ENCODE measurements around the gene CFAP58.

CFAP58 gene

DNA sequence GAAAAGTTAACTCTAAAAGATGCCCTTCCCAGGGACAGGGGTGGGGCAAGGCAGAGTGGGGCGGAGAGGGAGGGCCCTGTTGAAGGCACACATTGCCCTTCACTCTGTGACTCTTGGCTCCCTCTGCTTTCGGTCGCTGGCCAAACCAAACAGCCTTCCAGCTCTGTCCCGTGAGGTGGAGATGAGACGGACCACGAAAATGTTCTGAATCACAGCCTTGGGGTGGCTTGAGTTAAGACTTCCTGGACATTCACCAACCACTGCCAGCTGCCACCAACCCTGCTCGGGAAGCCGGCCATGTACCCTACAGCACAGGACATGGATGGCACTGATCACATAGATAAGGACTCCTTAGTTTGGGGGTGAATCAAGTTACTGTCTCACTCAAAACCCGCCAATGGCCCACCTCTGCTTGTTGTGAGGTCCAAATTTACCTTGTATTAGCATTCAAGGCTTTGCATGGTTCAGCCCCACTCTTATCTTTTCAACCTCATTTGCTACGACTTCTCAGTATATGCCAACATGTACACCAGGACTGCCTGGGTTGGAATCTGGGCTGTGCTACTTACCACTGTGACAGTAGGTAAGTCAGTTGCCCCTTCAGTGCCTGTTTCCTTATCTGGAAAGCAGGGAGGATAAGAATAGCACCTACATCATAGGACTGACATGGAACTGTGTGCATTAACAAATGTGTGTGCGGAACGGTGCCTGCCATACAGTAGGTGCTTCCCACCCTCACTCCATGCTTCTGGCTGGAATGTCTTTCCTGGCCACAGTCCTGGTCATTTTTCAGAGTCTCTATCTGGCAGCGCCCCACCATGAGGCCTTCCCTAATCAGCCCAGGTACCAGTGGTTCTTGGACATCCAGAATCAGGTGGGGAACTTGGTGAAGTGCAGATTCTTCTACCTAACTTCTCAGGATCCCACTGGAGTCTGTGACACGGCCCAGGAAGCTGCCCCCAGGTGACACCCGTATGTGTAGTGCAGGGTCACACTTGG lies 43.4 kb upstream of the CFAP58 start:
- peak; percentile 82 for DNase-seq (ENCODE audit: low read depth)

DNA sequence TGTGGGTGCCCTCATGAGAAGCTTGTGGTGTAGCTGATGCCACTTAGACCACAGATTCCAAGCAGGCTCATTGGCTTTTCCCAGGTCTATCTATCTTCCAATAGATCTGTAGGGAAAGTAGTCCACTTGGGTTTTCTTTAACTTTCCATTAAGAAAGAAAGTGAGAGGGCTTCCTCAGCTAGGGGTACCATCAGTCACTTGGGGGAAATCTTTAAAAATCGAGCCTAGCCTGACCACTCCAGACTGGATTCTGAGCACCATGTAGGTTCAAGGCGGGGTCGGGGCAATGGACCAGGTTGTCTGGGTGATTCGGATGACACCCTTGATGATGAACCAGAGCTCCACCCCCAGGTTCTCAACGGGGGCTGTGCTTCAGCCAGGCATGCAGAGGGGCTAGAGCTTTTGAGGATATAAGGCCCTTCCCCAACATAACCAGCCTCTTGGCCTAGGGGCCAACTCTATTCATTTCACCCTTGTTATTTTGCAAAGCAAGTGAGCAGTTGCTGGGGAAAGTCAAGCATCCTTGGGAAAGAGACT lies 42.4 kb upstream of the CFAP58 start:
- no peak for DNase-seq (ENCODE audit: low read depth)
- TF ChIP-seq, protein P1, sequence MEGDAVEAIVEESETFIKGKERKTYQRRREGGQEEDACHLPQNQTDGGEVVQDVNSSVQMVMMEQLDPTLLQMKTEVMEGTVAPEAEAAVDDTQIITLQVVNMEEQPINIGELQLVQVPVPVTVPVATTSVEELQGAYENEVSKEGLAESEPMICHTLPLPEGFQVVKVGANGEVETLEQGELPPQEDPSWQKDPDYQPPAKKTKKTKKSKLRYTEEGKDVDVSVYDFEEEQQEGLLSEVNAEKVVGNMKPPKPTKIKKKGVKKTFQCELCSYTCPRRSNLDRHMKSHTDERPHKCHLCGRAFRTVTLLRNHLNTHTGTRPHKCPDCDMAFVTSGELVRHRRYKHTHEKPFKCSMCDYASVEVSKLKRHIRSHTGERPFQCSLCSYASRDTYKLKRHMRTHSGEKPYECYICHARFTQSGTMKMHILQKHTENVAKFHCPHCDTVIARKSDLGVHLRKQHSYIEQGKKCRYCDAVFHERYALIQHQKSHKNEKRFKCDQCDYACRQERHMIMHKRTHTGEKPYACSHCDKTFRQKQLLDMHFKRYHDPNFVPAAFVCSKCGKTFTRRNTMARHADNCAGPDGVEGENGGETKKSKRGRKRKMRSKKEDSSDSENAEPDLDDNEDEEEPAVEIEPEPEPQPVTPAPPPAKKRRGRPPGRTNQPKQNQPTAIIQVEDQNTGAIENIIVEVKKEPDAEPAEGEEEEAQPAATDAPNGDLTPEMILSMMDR (IDR thresholded peaks at IDR 0.05; ENCODE audit: low read length, missing control alignments), result no peak

More for the DNA sequence above, 43.4 kb upstream of the CFAP58 start:
- TF ChIP-seq, protein P1 (IDR thresholded peaks at IDR 0.05; ENCODE audit: low read length, missing control alignments), result no peak
- H3K4me3 ChIP-seq (replicated peaks; ENCODE audit: low read depth, low read length), result no peak overlapping the region

DNA sequence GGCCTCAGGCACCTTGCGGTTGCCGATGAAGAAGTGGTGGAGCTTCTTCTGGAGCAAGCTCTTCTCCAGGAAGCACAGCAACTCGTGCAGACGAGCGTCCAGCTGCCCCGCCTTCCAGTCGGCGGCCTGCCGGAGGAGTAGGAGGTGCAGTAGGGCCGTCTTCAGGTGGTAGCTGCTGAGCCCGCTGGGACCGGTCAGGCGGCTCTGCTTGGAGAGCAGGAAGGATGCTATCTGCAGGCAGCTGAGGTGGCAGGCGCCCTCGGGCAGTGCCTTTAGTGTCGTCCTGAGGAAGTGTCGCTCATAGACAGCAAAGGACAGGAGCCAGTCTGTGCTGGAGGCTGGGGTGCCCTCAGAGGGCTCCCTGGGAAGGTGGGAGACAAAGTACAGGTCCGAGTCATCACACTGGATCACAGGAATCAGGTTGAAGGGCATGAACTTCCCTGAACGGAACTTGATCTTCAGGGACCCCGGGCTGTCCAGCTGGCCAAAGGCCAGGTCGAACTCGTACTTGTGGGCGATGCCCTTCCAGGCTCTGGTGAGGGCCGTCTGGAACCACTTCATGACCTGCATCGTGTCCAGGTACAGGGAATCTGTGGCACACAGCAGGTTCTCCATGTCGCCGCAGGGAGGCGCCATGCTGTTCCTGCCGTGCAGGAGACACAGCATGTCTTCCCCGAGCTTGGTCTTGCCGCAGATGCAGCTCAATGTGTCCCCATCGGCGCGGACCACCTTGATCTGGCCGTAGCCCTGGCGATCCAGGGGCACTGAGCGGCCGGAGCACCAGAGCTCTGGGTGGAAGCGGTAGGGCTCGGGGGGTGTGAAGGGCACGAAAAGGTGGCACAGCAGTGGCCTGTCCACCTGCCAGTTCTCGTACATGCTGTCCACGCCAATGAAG lies 38.8 kb upstream of the CFAP58 start:
- TF ChIP-seq, protein P1 (IDR thresholded peaks at IDR 0.05; ENCODE audit: low read length, missing control alignments), result no peak
- no peak for DNase-seq (ENCODE audit: low read depth)
- H3K4me3 ChIP-seq (replicated peaks; ENCODE audit: low read depth, low read length), result no peak overlapping the region

More for the DNA sequence above, 42.4 kb upstream of the CFAP58 start:
- no peak overlapping the region for H3K4me3 ChIP-seq (replicated peaks; ENCODE audit: low read depth, low read length)

DNA sequence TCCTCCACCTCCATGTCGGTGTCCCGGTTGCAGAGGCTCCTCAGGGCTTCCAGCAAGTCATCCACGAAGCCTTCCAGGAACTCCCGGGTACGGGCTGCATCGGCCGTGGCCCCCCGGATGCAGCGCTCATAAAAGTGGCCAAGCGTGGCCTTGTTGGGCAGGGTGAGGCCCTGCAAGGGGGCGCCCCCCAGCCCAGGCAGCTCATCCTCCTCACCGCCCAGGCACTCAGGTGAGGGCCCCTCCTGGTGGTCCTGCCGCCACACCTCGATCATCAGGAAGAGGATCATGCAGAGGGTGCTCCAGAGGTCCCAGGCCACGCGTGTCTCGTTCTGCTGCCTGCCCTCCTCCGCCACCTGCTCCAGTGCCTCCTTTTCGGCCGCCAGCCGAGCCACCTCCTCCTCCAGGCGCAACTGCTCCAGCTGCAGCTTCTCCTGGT lies 38.1 kb upstream of the CFAP58 start:
- TF ChIP-seq, protein P1 (IDR thresholded peaks at IDR 0.05; ENCODE audit: low read length, missing control alignments), result no peak
- DNase-seq (ENCODE audit: low read depth), result no peak
- H3K4me3 ChIP-seq (replicated peaks; ENCODE audit: low read depth, low read length), result no peak overlapping the region

DNA sequence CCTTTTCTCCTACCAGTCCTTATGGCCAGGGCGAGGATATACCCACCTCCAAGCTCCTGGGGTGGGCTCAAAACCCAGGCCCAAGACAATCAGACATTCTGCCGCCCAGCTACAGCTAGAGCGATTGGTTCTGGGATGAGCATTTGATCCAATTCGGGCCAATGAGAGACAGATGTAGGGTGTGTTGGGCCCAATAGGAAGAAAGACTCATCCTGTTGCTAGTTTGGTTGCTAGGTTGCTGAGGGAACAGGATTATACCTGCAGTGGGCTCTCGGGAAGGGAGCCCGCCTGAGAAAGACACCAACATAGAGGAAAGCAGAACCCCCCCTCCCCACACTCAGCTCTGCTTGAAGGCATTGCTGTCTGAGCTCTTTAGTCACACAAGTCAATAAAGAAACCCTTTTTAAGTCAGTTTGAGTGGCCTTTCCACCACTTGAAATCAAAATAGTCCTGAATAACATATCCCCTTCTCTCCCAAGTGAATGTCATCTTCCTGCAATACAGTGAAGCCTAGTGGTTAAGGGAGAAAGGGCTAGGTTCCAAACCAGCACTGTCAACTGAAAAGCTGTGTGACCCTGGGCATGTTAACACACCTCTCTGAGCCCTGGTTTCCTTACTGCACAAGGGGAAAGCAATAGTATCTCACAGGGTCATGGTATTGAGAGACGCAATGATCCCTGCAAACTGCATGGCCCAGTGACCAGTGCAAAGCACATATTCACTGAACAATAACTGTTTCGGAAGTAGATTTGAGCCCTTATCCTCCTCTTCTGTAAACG lies 37.1 kb upstream of the CFAP58 start:
- TF ChIP-seq, protein P1 (IDR thresholded peaks at IDR 0.05; ENCODE audit: low read length, missing control alignments), result no peak
- no peak overlapping the region for H3K4me3 ChIP-seq (replicated peaks; ENCODE audit: low read depth, low read length)
- DNase-seq (ENCODE audit: low read depth), result no peak

DNA sequence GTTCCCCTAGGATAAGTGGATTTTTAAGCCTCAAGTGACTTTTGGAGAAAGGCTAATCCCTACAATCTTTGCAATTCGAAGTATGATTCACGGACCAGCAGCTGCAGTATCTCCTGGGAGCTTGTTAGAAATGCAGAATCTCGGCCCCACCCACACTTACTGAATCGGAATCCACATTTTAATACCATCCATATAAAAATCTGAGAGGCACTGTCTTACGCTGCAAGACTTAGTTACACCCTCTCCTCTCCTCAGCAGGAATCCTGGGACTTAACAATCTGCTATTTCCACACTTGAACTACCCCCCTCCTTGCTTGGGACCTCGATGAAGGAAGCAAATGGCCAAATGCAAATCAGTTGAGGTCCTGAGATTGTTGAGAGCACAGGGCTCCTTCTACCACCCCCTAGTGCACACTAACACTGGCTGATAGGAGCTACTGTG lies 36.3 kb upstream of the CFAP58 start:
- DNase-seq (ENCODE audit: low read depth), result peak; percentile 76
- no peak overlapping the region for H3K4me3 ChIP-seq (replicated peaks; ENCODE audit: low read depth, low read length)
- TF ChIP-seq, protein P1 (IDR thresholded peaks at IDR 0.05; ENCODE audit: low read length, missing control alignments), result no peak

Data from fibroblast of pulmonary artery (primary cell).